GM12875 (cell line): ENCODE measurements around the gene ATG13.

Experiments used
- H3K4me3 ChIP-seq: one replicate; pipeline ENCODE4 v1.5.1; 2011; ENCODE audit warnings: low read depth, low read length, control low read depth
- CTCF ChIP-seq: IDR thresholded peaks from 2 replicates; pipeline ENCODE4 v1.5.1; 2011; ENCODE audit warnings: low read depth, mild to moderate bottlenecking, control low read depth, inconsistent platforms, low read length, moderate library complexity, borderline replicate concordance; ENCODE audit not compliant: insufficient read depth

The ATG13 gene

GRCh38 chr11:46643986-46644385 is 26.6 kb downstream of the ATG13 start:
- no peak for TF ChIP-seq CTCF

GRCh38 chr11:46649180-46649738 is 31.9 kb downstream of the ATG13 start:
- TF ChIP-seq CTCF: no peak
- no peak overlapping the region for H3K4me3 ChIP-seq

More at GRCh38 chr11:46643986-46644385, 26.6 kb downstream of the ATG13 start:
- H3K4me3 ChIP-seq: no peak overlapping the region

- TF ChIP-seq CTCF: no peak
Observed at GRCh38 chr11:46655631-46656030, 38.3 kb downstream of the ATG13 start.

GRCh38 chr11:46657186-46657585 is 39.8 kb downstream of the ATG13 start:
- no peak overlapping the region for H3K4me3 ChIP-seq
- TF ChIP-seq CTCF: no peak

More at GRCh38 chr11:46655631-46656030, 38.3 kb downstream of the ATG13 start:
- no peak overlapping the region for H3K4me3 ChIP-seq

- no peak for TF ChIP-seq CTCF
- H3K4me3 ChIP-seq: no peak overlapping the region
Observed at GRCh38 chr11:46658259-46658658, 40.9 kb downstream of the ATG13 start.

- H3K4me3 ChIP-seq: no peak overlapping the region
- TF ChIP-seq CTCF: no peak
Observed at GRCh38 chr11:46659908-46660307, 42.6 kb downstream of the ATG13 start.

- no peak for TF ChIP-seq CTCF
- H3K4me3 ChIP-seq: no peak overlapping the region
Observed at GRCh38 chr11:46661836-46662235, 44.5 kb downstream of the ATG13 start.
